Natural killer cell (primary cell): ENCODE data around the gene DUSP1. TPM values are rescaled to one million over a fixed set of nuclear protein-coding genes. Genes with fewer than 3 reads are reported as not detected.
A peak's percentile ranks its signal among the peaks of the same experiment; 100 is the strongest.

Experiments used
- ATAC-seq, 3 donors: fragments of 150-1000 bp in 2 of 3; fragments of 200-7000 bp in 1 of 3; cut with Tn5 transposase; 1 replicate in 1 of 3; 2 replicates in 2 of 3; pipeline ENCODE4 v1.10.0; 2021; ENCODE audit warnings: mild to moderate bottlenecking in 2 of 3, moderate library complexity in 2 of 3
- DNase-seq, 2 donors: peaks; one replicate each; pipeline versions ENCODE4 v3.0.0 to v3.0.0-alpha.2; 2013 to 2021; ENCODE audit warnings: mixed read lengths in 1 of 2
- H3K27ac ChIP-seq: one replicate; pipeline ENCODE4 v1.5.1; 2013; ENCODE audit warnings: mild to moderate bottlenecking, low read length
- H3K27me3 ChIP-seq: one replicate; pipeline ENCODE4 v1.6.1; 2013; ENCODE audit warnings: low read length; ENCODE audit not compliant: control insufficient read depth, insufficient read depth
- H3K36me3 ChIP-seq: one replicate; pipeline ENCODE4 v1.6.1; 2013; ENCODE audit warnings: low read length; ENCODE audit not compliant: control insufficient read depth, insufficient read depth
- H3K4me1 ChIP-seq: one replicate; pipeline ENCODE4 v1.6.1; 2013; ENCODE audit warnings: low read length; ENCODE audit not compliant: control insufficient read depth, insufficient read depth
- H3K4me3 ChIP-seq: one replicate; pipeline ENCODE4 v1.5.1; 2013; ENCODE audit warnings: low read length
- H3K9me3 ChIP-seq: one replicate; pipeline ENCODE4 v1.6.1; 2013; ENCODE audit warnings: low read length; ENCODE audit not compliant: control insufficient read depth, insufficient read depth
- H3K27ac Mint-ChIP-seq, 2 donors: one replicate each; pipeline ENCODE4 v1.8.0; 2022; ENCODE audit warnings: mild to moderate bottlenecking in 2 of 2, mixed read lengths in 2 of 2, moderate library complexity in 1 of 2
- H3K27me3 Mint-ChIP-seq, 2 donors: one replicate each; pipeline ENCODE4 v1.8.0; 2022; ENCODE audit warnings: low read depth in 2 of 2, mixed read lengths in 2 of 2
- H3K36me3 Mint-ChIP-seq: one replicate; pipeline ENCODE4 v1.8.0; 2022; ENCODE audit warnings: mixed read lengths
- H3K4me1 Mint-ChIP-seq, 2 donors: one replicate each; pipeline ENCODE4 v1.8.0; 2022; ENCODE audit warnings: mixed read lengths in 2 of 2
- H3K4me3 Mint-ChIP-seq: one replicate; pipeline ENCODE4 v1.8.0; 2022; ENCODE audit warnings: mild to moderate bottlenecking, moderate library complexity, mixed read lengths
- H3K9me3 Mint-ChIP-seq, 2 donors: one replicate each; pipeline ENCODE4 v1.8.0; 2022; ENCODE audit warnings: mixed read lengths in 2 of 2
- WGBS: methylation state at CpG from one replicate; pipeline ENCODE4 v1.1.7; 2013; ENCODE audit warnings: missing lambda C conversion rate; ENCODE audit not compliant: insufficient coverage; 5-methylcytosine and 5-hydroxymethylcytosine counted together
- intact Hi-C: fragments of 100-400 bp; cut with micrococcal nuclease; formaldehyde crosslinking; loops from one replicate; pipeline ENCODE4 v1.14.2; 2022
- total RNA-seq, 4 donors: library from RNA; stranded (reverse); fragments of 120-200 nt in 1 of 4; gene quantifications; one replicate each; pipeline versions ENCODE4 v1.2.3 to v1.2.4, GENCODE V29; 2013 to 2022
- TF ChIP-seq, protein P1 (sequence below): fragments of 200-600 bp; IDR thresholded peaks from one replicate; pipeline ENCODE4 v1.8.0; 2022; ENCODE audit warnings: antibody characterized with exemption

Gene DUSP1, protein sequence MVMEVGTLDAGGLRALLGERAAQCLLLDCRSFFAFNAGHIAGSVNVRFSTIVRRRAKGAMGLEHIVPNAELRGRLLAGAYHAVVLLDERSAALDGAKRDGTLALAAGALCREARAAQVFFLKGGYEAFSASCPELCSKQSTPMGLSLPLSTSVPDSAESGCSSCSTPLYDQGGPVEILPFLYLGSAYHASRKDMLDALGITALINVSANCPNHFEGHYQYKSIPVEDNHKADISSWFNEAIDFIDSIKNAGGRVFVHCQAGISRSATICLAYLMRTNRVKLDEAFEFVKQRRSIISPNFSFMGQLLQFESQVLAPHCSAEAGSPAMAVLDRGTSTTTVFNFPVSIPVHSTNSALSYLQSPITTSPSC
- total RNA-seq, result 1,000 to 10,000 TPM; 1,579 to 2,725 (median 2,168) TPM
- 1,555 TPM for total RNA-seq (2013)

DNA sequence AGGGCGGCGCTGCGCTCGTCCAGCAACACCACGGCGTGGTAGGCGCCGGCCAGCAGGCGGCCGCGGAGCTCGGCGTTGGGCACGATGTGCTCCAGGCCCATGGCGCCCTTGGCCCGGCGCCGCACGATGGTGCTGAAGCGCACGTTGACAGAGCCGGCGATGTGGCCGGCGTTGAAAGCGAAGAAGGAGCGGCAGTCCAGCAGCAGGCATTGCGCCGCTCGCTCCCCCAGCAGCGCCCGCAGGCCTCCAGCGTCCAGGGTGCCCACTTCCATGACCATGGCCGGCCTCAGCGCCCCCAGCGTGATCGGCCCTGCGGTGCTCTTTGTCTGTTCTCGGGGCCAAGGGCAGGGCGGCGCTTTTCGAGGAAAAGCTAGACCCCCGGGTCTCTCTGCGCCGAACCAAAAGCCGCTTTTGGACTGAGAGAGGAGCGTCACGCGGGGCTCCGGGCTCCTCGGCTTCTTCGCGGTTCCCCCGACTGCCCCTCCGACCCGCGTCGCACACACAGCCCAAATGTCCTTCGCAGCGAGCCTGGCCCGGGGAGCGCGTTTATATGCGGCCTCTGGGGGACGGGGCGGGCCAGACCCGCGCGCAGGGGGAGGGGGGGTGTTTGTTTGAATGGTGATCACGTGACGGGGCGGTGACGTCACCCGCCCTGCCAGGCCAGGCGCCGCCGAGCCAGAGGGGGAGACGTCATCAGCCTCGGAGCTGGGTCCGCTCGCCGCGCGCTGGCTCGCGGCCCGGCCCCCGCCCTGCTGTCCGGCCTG, at the start of gene DUSP1:
DUSP1 (minus strand) TSS at position 521 of the 764 bp plus-strand sequence; CDS start at position 278, 243 bp downstream.
- intact Hi-C loops, result no loop called here
- under 1% methylated on average over 89 of the region's 89 CpGs for WGBS
- H3K4me3 ChIP-seq, result peak within 1 kb of the TSS; percentile 91
- DNase-seq, result peak; percentile 99
- H3K27ac ChIP-seq, result peak within 1 kb of the TSS; percentile 99
- Mint-ChIP-seq H3K27ac (peak within 1 kb of the TSS; percentile 98 to 99), H3K4me1 (peaks cover 62 to 87% of the 10 kb centered on the region in 2 donors), H3K4me3 (peak within 1 kb of the TSS; percentile 96), H3K36me3 (peaks cover 12% of the 10 kb centered on the region), H3K27me3 (no peaks in the 10 kb centered on the region), H3K9me3 (no peaks in the 10 kb centered on the region)
- H3K4me1 ChIP-seq, result peaks cover 67% of the 10 kb centered on the region
- peaks cover 25% of the 10 kb centered on the region for H3K36me3 ChIP-seq
- ATAC-seq, result peak; percentile 39 to 73 (median 63)
- H3K27me3 ChIP-seq, result no peaks in the 10 kb centered on the region
- H3K9me3 ChIP-seq, result no peaks in the 10 kb centered on the region
- TF ChIP-seq, protein P1, sequence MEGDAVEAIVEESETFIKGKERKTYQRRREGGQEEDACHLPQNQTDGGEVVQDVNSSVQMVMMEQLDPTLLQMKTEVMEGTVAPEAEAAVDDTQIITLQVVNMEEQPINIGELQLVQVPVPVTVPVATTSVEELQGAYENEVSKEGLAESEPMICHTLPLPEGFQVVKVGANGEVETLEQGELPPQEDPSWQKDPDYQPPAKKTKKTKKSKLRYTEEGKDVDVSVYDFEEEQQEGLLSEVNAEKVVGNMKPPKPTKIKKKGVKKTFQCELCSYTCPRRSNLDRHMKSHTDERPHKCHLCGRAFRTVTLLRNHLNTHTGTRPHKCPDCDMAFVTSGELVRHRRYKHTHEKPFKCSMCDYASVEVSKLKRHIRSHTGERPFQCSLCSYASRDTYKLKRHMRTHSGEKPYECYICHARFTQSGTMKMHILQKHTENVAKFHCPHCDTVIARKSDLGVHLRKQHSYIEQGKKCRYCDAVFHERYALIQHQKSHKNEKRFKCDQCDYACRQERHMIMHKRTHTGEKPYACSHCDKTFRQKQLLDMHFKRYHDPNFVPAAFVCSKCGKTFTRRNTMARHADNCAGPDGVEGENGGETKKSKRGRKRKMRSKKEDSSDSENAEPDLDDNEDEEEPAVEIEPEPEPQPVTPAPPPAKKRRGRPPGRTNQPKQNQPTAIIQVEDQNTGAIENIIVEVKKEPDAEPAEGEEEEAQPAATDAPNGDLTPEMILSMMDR, result no peak

DNA sequence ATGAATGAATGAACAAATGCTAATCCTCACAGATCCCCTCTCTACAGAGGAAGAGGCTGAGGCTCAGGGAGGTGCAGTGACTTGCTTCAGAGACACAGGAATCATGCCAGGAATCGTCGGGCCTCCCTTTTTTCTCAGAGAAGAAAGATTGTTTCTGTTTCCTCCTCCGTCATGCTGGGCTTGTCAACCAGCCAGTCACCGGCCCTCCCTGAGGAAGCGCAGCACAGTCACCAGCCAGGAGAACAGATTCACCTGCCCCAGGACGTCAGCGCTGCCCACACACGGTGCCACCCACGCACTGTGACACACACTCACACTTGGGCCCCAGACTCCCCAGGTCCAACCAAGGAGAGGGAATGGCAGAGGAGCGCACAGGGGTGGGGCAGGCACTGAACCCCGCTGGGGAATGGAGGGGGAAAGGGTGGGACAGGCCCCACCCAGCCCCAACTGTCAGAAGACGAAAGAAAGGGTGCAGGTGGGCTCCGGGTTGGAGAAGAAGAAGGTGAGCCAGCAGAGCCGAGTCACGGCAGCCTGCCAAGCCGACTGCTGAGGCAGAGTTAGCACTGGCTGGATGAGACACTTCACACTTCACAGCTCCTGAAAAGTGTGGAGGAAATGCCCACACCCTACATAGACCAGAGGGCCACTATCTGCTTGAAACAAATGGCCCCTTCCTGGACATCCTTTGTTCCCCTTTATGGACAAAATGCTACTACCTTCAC, 49.2 kb upstream of the DUSP1 start:
- Mint-ChIP-seq H3K27me3 (no peaks in the 10 kb centered on the region), H3K4me1 (peaks cover 0 to 5% of the 10 kb centered on the region in 2 donors), H3K9me3 (no peaks in the 10 kb centered on the region), H3K36me3 (peaks cover 2% of the 10 kb centered on the region), H3K27ac (no peak overlapping the region), H3K4me3 (no peak overlapping the region)
- intact Hi-C loops, result no loop called here
- Histone ChIP-seq H3K9me3 (no peaks in the 10 kb centered on the region), H3K4me3 (no peak overlapping the region), H3K4me1 (no peaks in the 10 kb centered on the region), H3K36me3 (no peaks in the 10 kb centered on the region), H3K27ac (no peak overlapping the region), H3K27me3 (no peaks in the 10 kb centered on the region)
- ATAC-seq, result no peak
- 70% methylated on average over 16 of the region's 16 CpGs for WGBS
- DNase-seq, result no peak
- TF ChIP-seq, protein P1, result no peak

DNA sequence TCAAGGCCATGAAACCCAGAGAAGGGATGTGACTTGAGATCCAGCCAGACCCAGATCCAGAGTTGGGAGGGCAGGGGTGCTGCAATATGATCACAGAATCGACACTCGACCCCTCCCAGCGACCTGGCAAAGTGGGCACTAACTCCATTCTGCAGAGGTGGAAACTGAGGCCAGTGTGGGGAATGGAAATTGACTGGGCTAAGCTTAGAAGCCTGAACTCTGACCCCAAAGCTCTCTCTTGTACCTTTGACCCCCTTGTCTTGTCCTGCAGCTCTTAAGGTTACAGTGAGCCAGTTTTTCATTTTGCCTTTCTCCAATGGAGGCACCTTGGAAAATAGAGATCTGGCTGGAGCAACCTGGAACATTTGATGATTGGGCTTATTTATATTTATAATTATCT, 48.6 kb upstream of the DUSP1 start:
- no peak overlapping the region for H3K27ac Mint-ChIP-seq
- DNase-seq, result no peak
- no peaks in the 10 kb centered on the region for H3K9me3 Mint-ChIP-seq

More for the DNA sequence above, 48.6 kb upstream of the DUSP1 start:
- no peaks in the 10 kb centered on the region for H3K27me3 ChIP-seq
- TF ChIP-seq, protein P1, result no peak
- Mint-ChIP-seq H3K4me3 (no peak overlapping the region), H3K4me1 (peaks cover 0 to 5% of the 10 kb centered on the region in 2 donors), H3K36me3 (no peaks in the 10 kb centered on the region), H3K27me3 (no peaks in the 10 kb centered on the region)
- no peaks in the 10 kb centered on the region for H3K36me3 ChIP-seq
- 81% methylated on average over 3 of the region's 3 CpGs for WGBS
- H3K27ac ChIP-seq, result no peak overlapping the region
- intact Hi-C loops, result no loop called here
- H3K9me3 ChIP-seq, result no peaks in the 10 kb centered on the region
- H3K4me1 ChIP-seq, result no peaks in the 10 kb centered on the region
- H3K4me3 ChIP-seq, result no peak overlapping the region
- ATAC-seq, result no peak
